ENCODE results near the gene SMPD2.
A peak's percentile ranks its signal among the peaks of the same experiment; 100 is the strongest.

Gene SMPD2

GRCh38 chr6:109456710-109457561 is 16.4 kb downstream of the SMPD2 start:
- no peak overlapping the region for H2BK120ac ChIP-seq (ENCODE audit: low read depth, low read length)
- WGBS, result 86% methylated on average over 16 of the region's 16 CpGs
- no peak overlapping the region for H3K14ac ChIP-seq (ENCODE audit: low read length in 2 of 2)

GRCh38 chr6:109457562-109457996 is 17.1 kb downstream of the SMPD2 start:
- Histone ChIP-seq H3K36me3 (ENCODE audit: control insufficient read depth in 1 of 2, insufficient read depth in 2 of 2, low read depth in 1 of 2, low read length in 2 of 2) (peaks cover 15 to 29% of the 10 kb centered on the region in 2 experiments), H3K27ac (ENCODE audit: low read length, poor library complexity, severe bottlenecking) (no peak overlapping the region), H4K8ac (ENCODE audit: low read length) (no peak overlapping the region), H2AK5ac (ENCODE audit: low read length, severe bottlenecking) (no peak overlapping the region), H4K91ac (ENCODE audit: low read length) (no peak overlapping the region), H3K23ac (ENCODE audit: low read length in 2 of 2) (no peak overlapping the region), H2BK15ac (ENCODE audit: low read depth, poor library complexity, severe bottlenecking) (no peak overlapping the region), H3K9ac (ENCODE audit: low read length) (peak overlapping the region; percentile 86), H3K27me3 (ENCODE audit: control insufficient read depth in 1 of 2, insufficient read depth in 1 of 2, low read length in 2 of 2) (no peaks in the 10 kb centered on the region), H3K18ac (ENCODE audit: low read depth in 1 of 2, low read length in 2 of 2) (no peak overlapping the region), H3K4me3 (ENCODE audit: insufficient read depth in 1 of 2, low read depth in 1 of 2, low read length in 2 of 2) (peak overlapping the region in 1 of 2 experiments; percentile 95), H3K9me3 (ENCODE audit: control insufficient read depth, low read length) (no peaks in the 10 kb centered on the region), H3K4me2 (ENCODE audit: low read length, poor library complexity, severe bottlenecking) (no peak overlapping the region), H2BK5ac (ENCODE audit: low read depth, low read length, poor library complexity, severe bottlenecking) (no peak overlapping the region), H2BK120ac (ENCODE audit: low read depth, low read length) (no peak overlapping the region), H2AFZ (ENCODE audit: low read depth, low read length) (no peak overlapping the region), H3K4me1 (ENCODE audit: control insufficient read depth, insufficient read depth, low read depth, low read length) (peaks cover 20% of the 10 kb centered on the region), H3K79me1 (replicated peaks; ENCODE audit: low read length, poor library complexity, severe bottlenecking) (peaks cover 23% of the 10 kb centered on the region), H3K4ac (ENCODE audit: low read depth in 1 of 2, low read length in 2 of 2) (no peak overlapping the region), H2BK12ac (ENCODE audit: low read length in 2 of 2) (no peak overlapping the region), H3K14ac (ENCODE audit: low read length in 2 of 2) (no peak overlapping the region)
- WGBS, result 91% methylated on average over 6 of the region's 6 CpGs
- no peak for DNase-seq

More at GRCh38 chr6:109456710-109457561, 16.4 kb downstream of the SMPD2 start:
- Histone ChIP-seq H3K4me2 (ENCODE audit: low read length, poor library complexity, severe bottlenecking) (peak overlapping the region; percentile 98), H3K36me3 (ENCODE audit: control insufficient read depth in 1 of 2, insufficient read depth in 2 of 2, low read depth in 1 of 2, low read length in 2 of 2) (peaks cover 21 to 29% of the 10 kb centered on the region in 2 experiments), H2BK12ac (ENCODE audit: low read length in 2 of 2) (no peak overlapping the region), H3K4me3 (ENCODE audit: insufficient read depth in 1 of 2, low read depth in 1 of 2, low read length in 2 of 2) (peak overlapping the region in 1 of 2 experiments; percentile 95), H2AFZ (ENCODE audit: low read depth, low read length) (no peak overlapping the region), H4K8ac (ENCODE audit: low read length) (no peak overlapping the region), H3K23ac (ENCODE audit: low read length in 2 of 2) (no peak overlapping the region), H3K9ac (ENCODE audit: low read length) (peak overlapping the region; percentile 86), H3K18ac (ENCODE audit: low read depth in 1 of 2, low read length in 2 of 2) (no peak overlapping the region), H4K91ac (ENCODE audit: low read length) (no peak overlapping the region), H3K4me1 (ENCODE audit: control insufficient read depth, insufficient read depth, low read depth, low read length) (peaks cover 20% of the 10 kb centered on the region), H3K27ac (ENCODE audit: low read length, poor library complexity, severe bottlenecking) (no peak overlapping the region), H3K4ac (ENCODE audit: low read depth in 1 of 2, low read length in 2 of 2) (no peak overlapping the region), H2BK5ac (ENCODE audit: low read depth, low read length, poor library complexity, severe bottlenecking) (no peak overlapping the region), H2AK5ac (ENCODE audit: low read length, severe bottlenecking) (no peak overlapping the region), H3K27me3 (ENCODE audit: control insufficient read depth in 1 of 2, insufficient read depth in 1 of 2, low read length in 2 of 2) (no peaks in the 10 kb centered on the region), H3K9me3 (ENCODE audit: control insufficient read depth, low read length) (no peaks in the 10 kb centered on the region), H2BK15ac (ENCODE audit: low read depth, poor library complexity, severe bottlenecking) (no peak overlapping the region), H3K79me1 (replicated peaks; ENCODE audit: low read length, poor library complexity, severe bottlenecking) (peaks cover 24% of the 10 kb centered on the region)
- DNase-seq, result no peak

GRCh38 chr6:109458774-109459531 is 18.4 kb downstream of the SMPD2 start:
- H3K18ac ChIP-seq (ENCODE audit: low read depth in 1 of 2, low read length in 2 of 2), result no peak overlapping the region
- no peak overlapping the region for H2BK5ac ChIP-seq (ENCODE audit: low read depth, low read length, poor library complexity, severe bottlenecking)
- H2AFZ ChIP-seq (ENCODE audit: low read depth, low read length), result no peak overlapping the region
- DNase-seq, result no peak
- no peaks in the 10 kb centered on the region for H3K9me3 ChIP-seq (ENCODE audit: control insufficient read depth, low read length)
- H3K4ac ChIP-seq (ENCODE audit: low read depth in 1 of 2, low read length in 2 of 2), result no peak overlapping the region
- no peak overlapping the region for H2BK120ac ChIP-seq (ENCODE audit: low read depth, low read length)
- H3K23ac ChIP-seq (ENCODE audit: low read length in 2 of 2), result peak overlapping the region in 1 of 2 experiments; percentile 56
- no peak overlapping the region for H4K8ac ChIP-seq (ENCODE audit: low read length)
- H3K36me3 ChIP-seq (ENCODE audit: control insufficient read depth in 1 of 2, insufficient read depth in 2 of 2, low read depth in 1 of 2, low read length in 2 of 2), result peaks cover 4 to 31% of the 10 kb centered on the region in 2 experiments
- H3K79me1 ChIP-seq (replicated peaks; ENCODE audit: low read length, poor library complexity, severe bottlenecking), result peaks cover 15% of the 10 kb centered on the region
- peaks cover 16% of the 10 kb centered on the region for H3K4me1 ChIP-seq (ENCODE audit: control insufficient read depth, insufficient read depth, low read depth, low read length)
- WGBS, result 96% methylated on average over 4 of the region's 5 CpGs
- no peak overlapping the region for H3K14ac ChIP-seq (ENCODE audit: low read length in 2 of 2)
- H2BK15ac ChIP-seq (ENCODE audit: low read depth, poor library complexity, severe bottlenecking), result no peak overlapping the region
- no peak overlapping the region for H3K4me3 ChIP-seq (ENCODE audit: insufficient read depth in 1 of 2, low read depth in 1 of 2, low read length in 2 of 2)
- peak overlapping the region; percentile 67 for H2AK5ac ChIP-seq (ENCODE audit: low read length, severe bottlenecking)
- H3K9ac ChIP-seq (ENCODE audit: low read length), result no peak overlapping the region
- no peak overlapping the region for H2BK12ac ChIP-seq (ENCODE audit: low read length in 2 of 2)
- H3K4me2 ChIP-seq (ENCODE audit: low read length, poor library complexity, severe bottlenecking), result no peak overlapping the region
- no peak overlapping the region for H3K27ac ChIP-seq (ENCODE audit: low read length, poor library complexity, severe bottlenecking)
- H4K91ac ChIP-seq (ENCODE audit: low read length), result peak overlapping the region; percentile 8
- no peaks in the 10 kb centered on the region for H3K27me3 ChIP-seq (ENCODE audit: control insufficient read depth in 1 of 2, insufficient read depth in 1 of 2, low read length in 2 of 2)

All from mesenchymal stem cell (in vitro differentiated cells and primary cell).